Neural progenitor cell (in vitro differentiated cells): ENCODE data around the gene RBKS.

Source experiments
- EZH2 ChIP-seq: fragments of 200-600 bp; sonication (generic); IDR thresholded peaks from 2 replicates; pipeline ENCODE4 v1.6.1; 2017; ENCODE audit warnings: antibody characterized with exemption, mild to moderate bottlenecking, moderate library complexity
- TF ChIP-seq, protein P1 (sequence below): fragments of 200-600 bp; sonication (generic); IDR thresholded peaks from 2 replicates; pipeline ENCODE4 v1.5.1; 2017; ENCODE audit warnings: antibody characterized with exemption, mild to moderate bottlenecking

DNA sequence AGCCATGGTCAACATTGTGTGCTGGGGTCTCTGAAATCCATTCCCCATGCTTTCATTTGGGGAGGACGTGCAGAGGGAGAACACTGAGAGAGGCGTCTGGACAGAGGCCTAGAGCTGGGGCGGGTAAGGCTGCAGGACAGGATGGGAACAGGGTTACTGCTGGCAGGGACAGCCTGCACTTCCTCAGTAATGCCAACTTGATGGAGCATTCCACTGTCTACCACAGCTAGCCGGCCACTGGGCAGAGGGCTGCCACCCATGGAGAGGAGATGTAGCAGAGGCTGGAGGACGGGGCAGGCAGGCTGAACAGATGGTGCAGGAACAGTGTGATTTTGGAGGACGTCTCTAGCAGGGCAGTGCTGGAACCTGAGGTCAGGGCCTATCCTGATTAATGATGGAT is 89.3 kb downstream of the RBKS start:
- TF ChIP-seq, protein P1, sequence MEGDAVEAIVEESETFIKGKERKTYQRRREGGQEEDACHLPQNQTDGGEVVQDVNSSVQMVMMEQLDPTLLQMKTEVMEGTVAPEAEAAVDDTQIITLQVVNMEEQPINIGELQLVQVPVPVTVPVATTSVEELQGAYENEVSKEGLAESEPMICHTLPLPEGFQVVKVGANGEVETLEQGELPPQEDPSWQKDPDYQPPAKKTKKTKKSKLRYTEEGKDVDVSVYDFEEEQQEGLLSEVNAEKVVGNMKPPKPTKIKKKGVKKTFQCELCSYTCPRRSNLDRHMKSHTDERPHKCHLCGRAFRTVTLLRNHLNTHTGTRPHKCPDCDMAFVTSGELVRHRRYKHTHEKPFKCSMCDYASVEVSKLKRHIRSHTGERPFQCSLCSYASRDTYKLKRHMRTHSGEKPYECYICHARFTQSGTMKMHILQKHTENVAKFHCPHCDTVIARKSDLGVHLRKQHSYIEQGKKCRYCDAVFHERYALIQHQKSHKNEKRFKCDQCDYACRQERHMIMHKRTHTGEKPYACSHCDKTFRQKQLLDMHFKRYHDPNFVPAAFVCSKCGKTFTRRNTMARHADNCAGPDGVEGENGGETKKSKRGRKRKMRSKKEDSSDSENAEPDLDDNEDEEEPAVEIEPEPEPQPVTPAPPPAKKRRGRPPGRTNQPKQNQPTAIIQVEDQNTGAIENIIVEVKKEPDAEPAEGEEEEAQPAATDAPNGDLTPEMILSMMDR: no peak
- no peak for TF ChIP-seq EZH2
